ENCODE measurements around the gene SNIP1. TPM values are rescaled to one million over a fixed set of nuclear protein-coding genes. Genes with fewer than 3 reads are reported as not detected.

Gene SNIP1
- total RNA-seq, 1 donor, result 14.1 TPM

GRCh38 chr1:37570528-37571334 lies 16.6 kb upstream of the SNIP1 start:
- H3K4me1 ChIP-seq (ENCODE audit: insufficient read depth, low read length), result peaks cover 15% of the 10 kb centered on the region
- TF ChIP-seq CTCF (IDR thresholded peaks at IDR 0.05; ENCODE audit: extremely low read depth, low read depth, low read length), result no peak
- DNase-seq (ENCODE audit: insufficient read length, low spot score, missing footprints), result no peak
- no peak overlapping the region for H3K4me3 ChIP-seq (ENCODE audit: insufficient read depth, low read length)
- no peaks in the 10 kb centered on the region for H4K20me1 ChIP-seq (ENCODE audit: insufficient read depth, low read length)
- H2AFZ ChIP-seq (ENCODE audit: low read length), result no peak overlapping the region
- no peaks in the 10 kb centered on the region for H3K27me3 ChIP-seq (ENCODE audit: insufficient read depth, low read length)
- no peak overlapping the region for H3K27ac ChIP-seq (ENCODE audit: low read depth, low read length)
- no peaks in the 10 kb centered on the region for H3K79me2 ChIP-seq (ENCODE audit: insufficient read depth, low read length)
- H3K4me2 ChIP-seq (ENCODE audit: insufficient read depth, low read length), result no peak overlapping the region
- peaks cover 92% of the 10 kb centered on the region for H3K36me3 ChIP-seq (ENCODE audit: insufficient read depth, low read length)
- no peaks in the 10 kb centered on the region for H3K9me3 ChIP-seq (ENCODE audit: low read depth, low read length)

GRCh38 chr1:37567023-37567422 lies 12.9 kb upstream of the SNIP1 start:
- Histone ChIP-seq H3K36me3 (ENCODE audit: insufficient read depth, low read length) (peaks cover 72% of the 10 kb centered on the region), H3K27me3 (ENCODE audit: insufficient read depth, low read length) (no peaks in the 10 kb centered on the region), H3K79me2 (ENCODE audit: insufficient read depth, low read length) (no peaks in the 10 kb centered on the region), H3K4me1 (ENCODE audit: insufficient read depth, low read length) (peaks cover 5% of the 10 kb centered on the region), H2AFZ (ENCODE audit: low read length) (no peak overlapping the region), H3K9me3 (ENCODE audit: low read depth, low read length) (no peaks in the 10 kb centered on the region), H4K20me1 (ENCODE audit: insufficient read depth, low read length) (no peaks in the 10 kb centered on the region), H3K27ac (ENCODE audit: low read depth, low read length) (no peak overlapping the region), H3K4me3 (ENCODE audit: insufficient read depth, low read length) (no peak overlapping the region), H3K4me2 (ENCODE audit: insufficient read depth, low read length) (no peak overlapping the region)
- no peak for DNase-seq (ENCODE audit: insufficient read length, low spot score, missing footprints)
- TF ChIP-seq CTCF (IDR thresholded peaks at IDR 0.05; ENCODE audit: extremely low read depth, low read depth, low read length), result no peak

- no peak for DNase-seq (ENCODE audit: insufficient read length, low spot score, missing footprints)
- Histone ChIP-seq H4K20me1 (ENCODE audit: insufficient read depth, low read length) (no peaks in the 10 kb centered on the region), H3K9me3 (ENCODE audit: low read depth, low read length) (no peaks in the 10 kb centered on the region), H3K27me3 (ENCODE audit: insufficient read depth, low read length) (no peaks in the 10 kb centered on the region), H3K4me1 (ENCODE audit: insufficient read depth, low read length) (peaks cover 5% of the 10 kb centered on the region), H3K27ac (ENCODE audit: low read depth, low read length) (no peak overlapping the region), H3K79me2 (ENCODE audit: insufficient read depth, low read length) (no peaks in the 10 kb centered on the region), H3K4me2 (ENCODE audit: insufficient read depth, low read length) (no peak overlapping the region), H3K36me3 (ENCODE audit: insufficient read depth, low read length) (peaks cover 53% of the 10 kb centered on the region), H3K4me3 (ENCODE audit: insufficient read depth, low read length) (no peak overlapping the region), H2AFZ (ENCODE audit: low read length) (no peak overlapping the region)
- TF ChIP-seq CTCF (IDR thresholded peaks at IDR 0.05; ENCODE audit: extremely low read depth, low read depth, low read length), result no peak
Measured at GRCh38 chr1:37564892-37565291, 10.8 kb upstream of the SNIP1 start.

- H3K36me3 ChIP-seq (ENCODE audit: insufficient read depth, low read length), result peaks cover 34% of the 10 kb centered on the region
- H2AFZ ChIP-seq (ENCODE audit: low read length), result no peak overlapping the region
- H3K4me2 ChIP-seq (ENCODE audit: insufficient read depth, low read length), result no peak overlapping the region
- H3K27ac ChIP-seq (ENCODE audit: low read depth, low read length), result no peak overlapping the region
- no peaks in the 10 kb centered on the region for H3K79me2 ChIP-seq (ENCODE audit: insufficient read depth, low read length)
- DNase-seq (ENCODE audit: insufficient read length, low spot score, missing footprints), result no peak
- H3K27me3 ChIP-seq (ENCODE audit: insufficient read depth, low read length), result no peaks in the 10 kb centered on the region
- no peak for TF ChIP-seq CTCF (IDR thresholded peaks at IDR 0.05; ENCODE audit: extremely low read depth, low read depth, low read length)
- no peaks in the 10 kb centered on the region for H3K9me3 ChIP-seq (ENCODE audit: low read depth, low read length)
- no peak overlapping the region for H3K4me3 ChIP-seq (ENCODE audit: insufficient read depth, low read length)
- no peaks in the 10 kb centered on the region for H4K20me1 ChIP-seq (ENCODE audit: insufficient read depth, low read length)
- peaks cover 5% of the 10 kb centered on the region for H3K4me1 ChIP-seq (ENCODE audit: insufficient read depth, low read length)
Measured at GRCh38 chr1:37562984-37563383, 8.9 kb upstream of the SNIP1 start.
